IMR-90 (cell line): Measurements from ENCODE around the gene CSAG2.
"Not testable (repeated sequence)": the region's sequence is repeated elsewhere in the genome, so short reads cannot be mapped to it uniquely, and the experiment has no call there.

Source experiments
- MAFK ChIP-seq: IDR thresholded peaks from 2 replicates; pipeline ENCODE4 v1.6.1; 2012; ENCODE audit warnings: low read depth, low read length, improper control_type of control experiment
- POLR2A ChIP-seq: IDR thresholded peaks from 2 replicates; pipeline ENCODE4 v1.6.1; 2012; ENCODE audit warnings: mild to moderate bottlenecking, low read depth, low read length
- TF ChIP-seq, protein P1 (sequence below): conservative IDR thresholded peaks from 2 replicates; pipeline ENCODE4 v1.5.1; 2012; ENCODE audit warnings: mild to moderate bottlenecking, low read depth, low read length, improper control_type of control experiment

DNA sequence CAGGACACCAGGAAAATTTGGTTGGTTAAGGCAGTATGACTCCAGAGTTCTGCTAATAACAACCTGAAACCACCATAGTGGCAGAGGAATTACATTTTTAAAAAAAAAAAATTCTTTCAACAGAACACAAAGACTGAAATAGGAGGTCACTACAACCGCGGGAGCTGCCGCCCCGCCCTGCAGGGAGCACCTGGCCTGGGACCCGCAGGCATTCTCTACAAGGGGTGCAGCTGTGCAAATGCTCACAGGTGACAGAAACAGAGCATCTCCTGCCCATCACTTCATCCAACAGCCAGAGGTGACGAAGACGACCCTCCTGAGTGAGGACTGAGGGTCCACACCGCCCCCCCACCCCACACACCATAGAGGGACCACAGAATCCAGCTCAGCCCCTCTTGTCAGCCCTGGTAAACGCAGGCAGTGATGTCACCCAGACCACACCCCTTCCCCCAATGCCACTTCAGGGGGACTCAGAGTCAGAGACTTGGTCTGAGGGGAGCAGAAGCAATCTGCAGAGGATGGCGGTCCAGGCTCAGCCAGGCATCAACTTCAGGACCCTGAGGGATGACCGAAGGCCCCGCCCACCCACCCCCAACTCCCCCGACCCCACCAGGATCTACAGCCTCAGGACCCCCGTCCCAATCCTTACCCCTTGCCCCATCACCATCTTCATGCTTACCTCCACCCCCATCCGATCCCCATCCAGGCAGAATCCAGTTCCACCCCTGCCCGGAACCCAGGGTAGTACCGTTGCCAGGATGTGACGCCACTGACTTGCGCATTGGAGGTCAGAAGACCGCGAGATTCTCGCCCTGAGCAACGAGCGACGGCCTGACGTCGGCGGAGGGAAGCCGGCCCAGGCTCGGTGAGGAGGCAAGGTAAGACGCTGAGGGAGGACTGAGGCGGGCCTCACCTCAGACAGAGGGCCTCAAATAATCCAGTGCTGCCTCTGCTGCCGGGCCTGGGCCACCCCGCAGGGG, 10.8 kb downstream of the CSAG2 start, which contains the start of gene MAGEA3:
- TF ChIP-seq, protein P1, sequence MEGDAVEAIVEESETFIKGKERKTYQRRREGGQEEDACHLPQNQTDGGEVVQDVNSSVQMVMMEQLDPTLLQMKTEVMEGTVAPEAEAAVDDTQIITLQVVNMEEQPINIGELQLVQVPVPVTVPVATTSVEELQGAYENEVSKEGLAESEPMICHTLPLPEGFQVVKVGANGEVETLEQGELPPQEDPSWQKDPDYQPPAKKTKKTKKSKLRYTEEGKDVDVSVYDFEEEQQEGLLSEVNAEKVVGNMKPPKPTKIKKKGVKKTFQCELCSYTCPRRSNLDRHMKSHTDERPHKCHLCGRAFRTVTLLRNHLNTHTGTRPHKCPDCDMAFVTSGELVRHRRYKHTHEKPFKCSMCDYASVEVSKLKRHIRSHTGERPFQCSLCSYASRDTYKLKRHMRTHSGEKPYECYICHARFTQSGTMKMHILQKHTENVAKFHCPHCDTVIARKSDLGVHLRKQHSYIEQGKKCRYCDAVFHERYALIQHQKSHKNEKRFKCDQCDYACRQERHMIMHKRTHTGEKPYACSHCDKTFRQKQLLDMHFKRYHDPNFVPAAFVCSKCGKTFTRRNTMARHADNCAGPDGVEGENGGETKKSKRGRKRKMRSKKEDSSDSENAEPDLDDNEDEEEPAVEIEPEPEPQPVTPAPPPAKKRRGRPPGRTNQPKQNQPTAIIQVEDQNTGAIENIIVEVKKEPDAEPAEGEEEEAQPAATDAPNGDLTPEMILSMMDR, result not testable (repeated sequence)
- not testable (repeated sequence) for TF ChIP-seq POLR2A, MAFK
